Activated T-helper 1 cell treated with Interleukin-2 at 50 U/mL for 16 hours (primary cell): Measurements from ENCODE around the gene L3MBTL2.
A peak's percentile ranks its signal among the peaks of the same experiment; 100 is the strongest.

Experiments used
- DNase-seq: peaks from one replicate; pipeline ENCODE4 v3.0.0-alpha.2; 2020; ENCODE audit warnings: low read depth

The L3MBTL2 gene

DNA sequence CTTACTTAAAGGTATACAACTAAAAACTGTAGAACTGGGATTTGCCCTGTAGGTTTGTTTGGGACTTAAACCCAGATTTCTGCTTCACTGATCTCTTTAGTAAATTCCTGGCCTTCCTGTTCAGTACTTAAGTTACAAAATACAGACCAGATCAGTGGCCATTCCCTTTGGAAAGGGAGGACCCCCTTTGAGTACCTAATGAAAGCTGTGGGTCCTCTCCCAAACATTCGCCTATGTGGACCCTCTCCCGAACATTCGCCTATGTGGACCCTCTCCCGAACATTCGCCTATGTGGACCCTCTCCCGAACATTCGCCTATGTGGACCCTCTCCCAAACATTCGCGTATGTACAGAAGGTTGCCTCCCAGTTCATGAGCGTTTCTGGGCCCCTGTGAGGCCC, 10.3 kb downstream of the L3MBTL2 start:
- no peak for DNase-seq

DNA sequence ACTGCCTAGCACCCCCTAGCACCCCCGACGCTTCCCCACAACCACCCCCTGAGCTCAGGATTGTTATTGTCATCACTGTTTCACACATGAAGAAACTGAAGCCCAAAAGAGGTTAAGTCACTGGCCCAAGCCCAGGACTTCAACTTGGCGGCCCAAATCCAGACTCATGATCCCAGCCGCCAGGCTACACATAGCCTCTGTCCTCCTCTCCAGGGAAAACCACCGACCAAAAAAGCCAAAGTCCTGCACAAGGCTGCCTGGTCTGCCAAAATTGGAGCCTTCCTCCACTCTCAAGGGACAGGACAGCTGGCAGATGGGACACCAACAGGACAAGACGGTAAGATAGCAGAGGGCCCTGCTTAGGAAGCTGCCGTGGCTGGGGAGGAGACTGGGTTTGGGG, 10.8 kb downstream of the L3MBTL2 start:
- DNase-seq: no peak

DNA sequence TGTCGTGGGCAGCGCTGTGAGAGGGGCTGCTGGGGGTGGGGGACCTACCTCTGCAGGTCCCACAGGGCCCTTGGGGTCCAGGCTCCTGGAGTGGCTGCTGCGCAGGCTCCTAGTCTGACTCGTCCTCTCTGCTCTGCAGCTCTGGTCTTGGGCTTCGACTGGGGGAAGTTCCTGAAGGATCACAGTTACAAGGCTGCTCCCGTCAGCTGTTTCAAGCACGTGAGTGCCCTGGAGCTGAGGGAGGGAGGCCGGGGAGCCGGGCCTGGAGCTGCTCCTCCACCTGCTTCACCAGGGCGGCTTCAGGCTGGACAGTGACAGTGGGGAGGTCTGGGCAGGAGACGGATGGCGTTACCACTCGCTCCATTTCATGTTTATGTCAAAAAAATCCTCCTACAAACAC, 11.9 kb downstream of the L3MBTL2 start:
- no peak for DNase-seq

- DNase-seq: no peak
Measured at GRCh38 chr22:41217553-41218157, 12.5 kb downstream of the L3MBTL2 start.

DNA sequence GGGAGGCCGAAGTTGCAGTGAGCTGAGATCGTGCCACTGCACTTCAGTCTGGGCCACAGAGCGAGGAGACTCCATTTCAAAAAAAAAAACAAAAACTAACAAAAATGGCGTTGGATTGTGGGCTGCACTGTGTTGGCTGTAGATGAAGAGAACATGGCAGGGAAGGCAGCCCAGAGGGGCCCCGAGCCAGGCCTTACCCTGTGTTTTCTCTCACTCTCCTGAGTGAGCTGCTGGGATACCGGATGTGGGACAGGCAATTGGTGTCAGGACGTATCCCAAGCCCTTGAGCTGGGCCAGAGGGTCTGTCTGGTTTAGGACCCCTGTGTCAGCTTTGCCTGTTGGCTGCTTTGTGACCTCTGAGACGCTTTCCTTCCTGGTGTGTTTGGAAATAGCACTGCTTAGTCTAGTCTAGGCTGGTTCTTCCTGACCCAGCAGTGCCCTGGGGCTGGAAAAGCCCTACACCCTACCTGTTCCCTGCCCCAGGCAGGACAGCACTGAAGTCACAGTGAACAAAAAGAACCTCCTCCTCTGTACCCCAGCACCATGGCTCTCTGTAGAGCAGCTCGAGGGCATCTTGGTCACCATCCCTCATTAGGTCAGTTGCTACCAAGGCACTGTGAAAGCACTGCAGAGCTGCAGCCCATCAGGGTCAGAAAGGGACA, 17.9 kb downstream of the L3MBTL2 start:
- DNase-seq: no peak

DNA sequence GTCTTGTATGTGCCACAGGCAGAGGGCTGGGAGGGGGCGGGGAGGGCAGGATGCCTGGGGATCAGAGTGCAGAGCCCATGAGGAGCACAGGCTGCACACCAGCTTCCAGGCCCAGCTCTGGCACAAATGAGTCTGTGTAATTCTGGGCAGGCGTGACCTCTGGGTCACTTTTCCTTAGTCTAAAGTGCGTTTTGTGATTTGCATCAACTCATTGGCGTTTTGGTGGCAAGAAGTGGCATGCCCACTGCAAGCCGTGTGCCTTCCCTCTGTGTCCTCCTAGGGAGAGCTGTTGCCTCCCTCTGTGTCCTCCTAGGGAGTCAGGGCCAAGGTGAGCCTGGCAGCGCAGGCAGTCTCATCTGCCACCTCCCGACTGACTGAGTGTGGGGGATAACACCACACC, 18.4 kb downstream of the L3MBTL2 start:
- DNase-seq: no peak

DNA sequence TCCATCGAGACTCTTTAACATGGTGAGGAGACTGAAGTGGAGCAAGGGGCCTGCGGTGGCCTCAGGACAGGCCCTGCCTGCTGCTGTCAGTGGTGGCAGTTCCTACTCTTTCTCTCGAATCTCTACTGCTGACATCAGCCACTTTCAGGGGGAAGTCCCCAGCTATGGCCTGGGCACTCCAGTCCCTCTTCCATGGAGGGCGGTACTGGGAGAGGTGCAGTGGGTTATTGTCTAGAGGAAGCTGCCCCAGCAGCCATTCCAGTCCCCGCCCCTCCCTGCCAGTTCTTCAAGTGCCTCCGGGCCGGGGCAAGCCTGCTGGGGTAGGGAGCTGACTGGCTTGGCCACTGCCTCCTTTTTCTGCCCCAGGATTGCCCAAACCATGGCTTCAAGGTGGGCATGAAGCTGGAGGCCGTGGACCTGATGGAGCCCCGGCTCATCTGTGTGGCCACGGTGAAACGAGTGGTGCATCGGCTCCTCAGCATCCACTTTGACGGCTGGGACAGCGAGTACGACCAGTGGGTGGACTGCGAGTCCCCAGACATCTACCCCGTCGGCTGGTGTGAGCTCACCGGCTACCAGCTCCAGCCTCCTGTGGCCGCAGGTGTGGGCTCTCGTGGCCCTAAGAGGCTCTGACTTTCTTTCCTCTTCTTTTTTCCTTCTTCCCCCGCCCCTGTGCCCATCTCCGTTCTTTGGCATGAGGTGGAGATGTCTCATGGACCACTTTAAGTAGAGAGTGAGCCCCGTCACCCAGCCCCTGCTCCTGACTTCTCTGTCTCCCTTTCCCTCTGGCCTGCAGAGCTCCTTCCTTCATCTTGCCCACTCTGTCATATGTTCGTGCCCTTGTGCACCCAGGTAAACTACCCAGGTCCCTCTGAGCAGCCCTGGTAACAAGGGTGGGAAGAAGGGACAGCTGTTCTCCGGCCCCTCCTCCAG, 21.9 kb downstream of the L3MBTL2 start:
- no peak for DNase-seq

DNA sequence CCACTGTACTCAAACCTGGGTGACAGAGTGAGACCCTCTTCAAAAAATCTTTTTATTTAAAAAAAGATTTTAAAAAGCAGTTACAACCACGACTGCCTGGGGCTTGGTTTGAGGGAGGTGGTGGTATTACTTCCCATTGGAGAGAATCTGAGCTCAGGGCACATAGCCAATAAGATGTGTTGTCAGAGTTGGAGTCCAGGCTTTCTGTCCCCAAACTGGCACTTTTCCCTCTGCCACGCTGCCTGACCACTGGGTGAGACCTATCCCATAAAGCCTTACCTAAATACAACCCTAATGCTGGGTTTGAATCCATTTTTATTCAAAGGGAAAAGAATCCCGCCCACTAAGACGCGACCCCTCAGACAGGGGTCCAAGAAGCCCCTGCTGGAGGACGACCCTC, 24.1 kb downstream of the L3MBTL2 start:
- DNase-seq: no peak

- no peak for DNase-seq
Measured at GRCh38 chr22:41229730-41230400, 24.8 kb downstream of the L3MBTL2 start.

- no peak for DNase-seq
Measured at GRCh38 chr22:41230401-41230785, 25.3 kb downstream of the L3MBTL2 start.

GRCh38 chr22:41231369-41231768, 26.3 kb downstream of the L3MBTL2 start:
- DNase-seq: no peak

- no peak for DNase-seq
Measured at GRCh38 chr22:41234815-41235695, 29.9 kb downstream of the L3MBTL2 start.

- DNase-seq: no peak
Measured at GRCh38 chr22:41237036-41237706, 32.1 kb downstream of the L3MBTL2 start.

GRCh38 chr22:41237707-41238569, 32.8 kb downstream of the L3MBTL2 start:
- DNase-seq: peak; percentile 74

DNA sequence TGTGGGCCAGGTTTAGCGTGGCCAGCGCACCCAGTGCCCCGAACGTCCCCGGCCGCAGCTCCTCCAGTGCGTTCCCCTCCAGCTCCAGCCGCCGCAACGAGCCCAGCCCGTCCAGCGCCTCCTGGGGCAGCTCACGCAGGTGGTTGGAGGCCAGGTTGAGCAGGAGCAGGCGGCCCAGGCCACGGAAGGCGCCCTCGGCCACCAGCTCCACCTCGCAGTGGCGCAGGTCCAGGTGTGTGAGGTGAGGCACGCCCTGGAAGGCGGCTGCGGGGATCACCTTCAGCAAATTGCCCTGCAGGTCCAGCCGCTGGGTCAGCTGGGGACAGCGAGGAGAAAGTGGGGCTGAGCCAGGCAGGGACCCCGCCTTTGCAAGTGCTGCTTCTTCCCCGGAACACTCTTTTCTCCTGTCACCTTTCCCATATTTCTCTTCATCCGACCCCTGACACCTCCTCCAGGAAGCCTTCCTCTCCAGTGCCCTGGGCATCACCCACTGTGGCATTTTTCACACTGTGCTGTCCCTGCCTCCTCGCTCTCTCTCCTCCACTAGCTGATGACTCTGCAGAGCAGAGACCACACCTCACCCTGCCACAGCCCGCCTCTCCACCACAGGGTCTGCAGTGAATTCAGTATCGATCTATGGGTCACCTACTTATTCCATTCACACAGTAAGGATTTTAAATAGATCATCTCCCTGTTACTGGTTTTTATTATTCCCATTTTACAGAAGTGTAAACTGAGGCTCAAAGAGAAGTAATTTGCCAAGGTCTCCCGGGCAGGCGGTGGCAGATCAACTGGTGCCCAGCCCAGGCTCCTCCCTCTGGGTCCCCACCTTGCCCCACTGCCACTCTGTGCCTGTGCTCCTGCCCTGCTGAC, 33.7 kb downstream of the L3MBTL2 start:
- no peak for DNase-seq

- DNase-seq: no peak
Measured at GRCh38 chr22:41239443-41240128, 34.5 kb downstream of the L3MBTL2 start.

GRCh38 chr22:41240377-41241132, 35.4 kb downstream of the L3MBTL2 start, which contains the start of gene CHADL:
CHADL (minus strand) TSS chr22:41240931; CDS start chr22:41240881, 50 bp downstream.
- DNase-seq: no peak
